Effector memory CD4-positive, alpha-beta T cell (primary cell): ENCODE measurements around the gene CLDN10.
A peak's percentile ranks its signal among the peaks of the same experiment; 100 is the strongest.

ENCODE experiments used
- DNase-seq, 3 donors: peaks; one replicate each; pipeline ENCODE4 v3.0.0-alpha.2; 2020
- H3K27ac ChIP-seq: 2 replicates; pipeline ENCODE4 v1.7.0; 2013; ENCODE audit warnings: mild to moderate bottlenecking, low read length, moderate library complexity; ENCODE audit not compliant: insufficient read depth, poor library complexity, severe bottlenecking
- H3K27me3 ChIP-seq: replicated peaks from 2 replicates; pipeline ENCODE4 v1.7.0; 2013; ENCODE audit warnings: mild to moderate bottlenecking, low read length; ENCODE audit not compliant: insufficient read depth, control insufficient read depth, poor library complexity, severe bottlenecking
- H3K36me3 ChIP-seq: 2 replicates; pipeline ENCODE4 v1.7.0; 2013; ENCODE audit warnings: mild to moderate bottlenecking, low read length, moderate library complexity; ENCODE audit not compliant: control insufficient read depth, insufficient read depth
- H3K4me1 ChIP-seq: 2 replicates; pipeline ENCODE4 v1.7.0; 2013; ENCODE audit warnings: low read length, mild to moderate bottlenecking; ENCODE audit not compliant: control insufficient read depth, insufficient read depth, poor library complexity, severe bottlenecking
- H3K4me3 ChIP-seq: 2 replicates; pipeline ENCODE4 v1.7.0; 2013; ENCODE audit warnings: low read length, low read depth, mild to moderate bottlenecking; ENCODE audit not compliant: insufficient read depth, poor library complexity, severe bottlenecking
- H3K9me3 ChIP-seq: 2 replicates; pipeline ENCODE4 v1.7.0; 2013; ENCODE audit warnings: mild to moderate bottlenecking, low read length, moderate library complexity; ENCODE audit not compliant: control insufficient read depth

Gene CLDN10

DNA sequence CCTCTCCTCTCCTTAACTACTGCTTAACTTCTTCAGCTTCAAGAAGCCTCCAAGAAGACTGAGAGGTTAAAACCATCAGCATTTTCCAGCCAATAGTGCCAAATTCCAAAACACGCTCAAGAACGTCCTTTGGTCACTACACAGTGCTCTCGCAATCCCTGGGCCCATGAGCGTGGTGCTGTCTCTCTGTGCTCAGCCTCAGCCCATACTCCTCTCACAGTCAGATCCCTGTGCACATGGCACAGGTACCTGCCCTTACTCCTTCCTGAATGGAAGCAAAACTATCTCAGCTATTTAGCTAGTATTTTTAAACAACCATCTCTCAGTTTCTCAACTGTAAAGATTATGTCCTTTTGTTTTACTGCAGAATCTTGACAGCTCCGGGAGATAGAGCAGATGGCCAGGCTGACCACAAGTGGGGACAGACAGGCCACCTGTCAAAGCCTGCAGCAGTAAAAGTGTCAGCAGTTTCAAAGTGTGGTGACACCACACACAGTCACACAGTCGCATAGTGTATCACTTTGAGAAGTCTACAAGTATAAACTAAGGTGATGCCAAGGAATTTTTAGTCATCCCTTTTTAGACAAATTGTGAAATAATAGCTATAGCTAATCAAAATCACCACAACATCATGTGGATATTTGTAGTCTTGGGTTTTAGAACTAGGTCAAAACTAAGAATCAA is 56.3 kb downstream of the CLDN10 start:
- Histone ChIP-seq H3K36me3 (no peaks in the 10 kb centered on the region), H3K27ac (no peak overlapping the region)

GRCh38 chr13:95614641-95615245 is 62.2 kb downstream of the CLDN10 start:
- Histone ChIP-seq H3K36me3 (no peaks in the 10 kb centered on the region), H3K9me3 (no peaks in the 10 kb centered on the region), H3K27ac (no peak overlapping the region), H3K27me3 (no peaks in the 10 kb centered on the region), H3K4me3 (no peak overlapping the region), H3K4me1 (no peaks in the 10 kb centered on the region)
- no peak for DNase-seq

More for the DNA sequence above, 56.3 kb downstream of the CLDN10 start:
- Histone ChIP-seq H3K4me3 (no peak overlapping the region), H3K9me3 (no peaks in the 10 kb centered on the region), H3K4me1 (no peaks in the 10 kb centered on the region), H3K27me3 (no peaks in the 10 kb centered on the region)
- DNase-seq, result no peak

DNA sequence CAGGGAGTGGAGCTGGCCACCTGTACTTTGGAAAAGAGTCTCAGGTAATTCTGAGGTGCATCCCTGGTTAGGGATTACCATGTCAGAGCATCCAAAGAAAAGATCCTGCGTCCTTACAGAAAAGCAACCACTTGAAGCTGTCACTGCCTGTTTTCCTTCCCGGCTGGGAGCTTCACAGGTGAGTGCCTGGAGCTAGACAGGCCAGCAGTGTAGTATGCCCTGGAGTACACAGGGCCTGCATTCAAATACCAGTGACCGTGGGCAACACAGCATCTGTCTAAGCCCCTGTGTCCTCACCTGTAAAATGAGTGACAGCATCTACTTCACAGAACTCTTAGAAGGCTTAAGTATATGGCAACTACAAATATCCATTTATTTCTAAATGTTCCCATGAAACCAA is 63.0 kb downstream of the CLDN10 start:
- Histone ChIP-seq H3K4me3 (no peak overlapping the region), H3K36me3 (no peaks in the 10 kb centered on the region)

DNA sequence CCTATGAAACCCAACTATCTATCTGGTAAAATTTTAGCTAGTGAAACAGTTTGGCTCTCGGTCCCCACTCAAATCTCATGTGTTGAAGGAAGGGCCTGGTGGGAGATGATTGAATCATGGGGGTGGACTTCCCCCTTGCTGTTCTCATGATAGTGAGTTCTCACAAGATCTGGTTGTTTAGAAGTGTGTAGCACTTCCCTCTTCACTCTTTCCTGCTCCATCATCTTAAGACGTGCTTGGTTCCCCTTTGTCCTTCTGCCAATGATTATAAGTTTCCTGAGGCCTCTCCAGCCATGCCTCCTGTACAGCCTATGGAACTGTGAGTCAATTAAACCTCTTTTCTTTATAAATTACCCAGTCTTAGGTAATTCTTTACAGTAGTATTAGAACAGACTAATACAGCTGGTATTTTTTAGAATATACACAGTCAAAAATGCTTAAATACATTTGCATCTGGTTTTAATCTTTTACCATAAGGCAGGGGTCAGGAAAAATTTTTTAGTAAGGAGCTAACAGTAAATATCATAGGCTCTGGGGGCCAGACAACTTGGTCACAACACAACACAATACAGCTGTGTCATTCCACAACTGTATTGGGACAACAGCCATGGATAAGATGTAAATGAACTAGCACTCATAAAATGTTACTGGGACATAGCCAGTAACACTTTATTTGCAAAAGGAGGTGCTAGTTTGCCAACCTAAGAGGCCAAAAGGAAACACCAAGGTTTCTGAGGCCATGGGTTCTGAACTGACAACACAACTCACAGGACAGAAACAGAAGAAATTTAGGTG is 67.7 kb downstream of the CLDN10 start:
- H3K36me3 ChIP-seq, result no peaks in the 10 kb centered on the region

More for the DNA sequence above, 63.0 kb downstream of the CLDN10 start:
- Histone ChIP-seq H3K4me1 (no peaks in the 10 kb centered on the region), H3K27me3 (no peaks in the 10 kb centered on the region), H3K27ac (no peak overlapping the region), H3K9me3 (no peaks in the 10 kb centered on the region)
- DNase-seq, result no peak

GRCh38 chr13:95620825-95621498 is 68.4 kb downstream of the CLDN10 start:
- Histone ChIP-seq H3K27me3 (no peaks in the 10 kb centered on the region), H3K27ac (no peak overlapping the region), H3K4me1 (no peaks in the 10 kb centered on the region), H3K9me3 (no peaks in the 10 kb centered on the region), H3K4me3 (no peak overlapping the region), H3K36me3 (no peaks in the 10 kb centered on the region)
- no peak for DNase-seq

More for the DNA sequence above, 67.7 kb downstream of the CLDN10 start:
- H3K4me1 ChIP-seq, result no peaks in the 10 kb centered on the region
- no peak overlapping the region for H3K4me3 ChIP-seq
- H3K27ac ChIP-seq, result no peak overlapping the region
- no peaks in the 10 kb centered on the region for H3K9me3 ChIP-seq
- DNase-seq, result no peak
- no peaks in the 10 kb centered on the region for H3K27me3 ChIP-seq

GRCh38 chr13:95623141-95623540 is 70.6 kb downstream of the CLDN10 start:
- no peak overlapping the region for H3K4me3 ChIP-seq
- no peak overlapping the region for H3K27ac ChIP-seq
- no peaks in the 10 kb centered on the region for H3K4me1 ChIP-seq
- no peaks in the 10 kb centered on the region for H3K36me3 ChIP-seq
- no peak for DNase-seq
- no peaks in the 10 kb centered on the region for H3K9me3 ChIP-seq
- no peaks in the 10 kb centered on the region for H3K27me3 ChIP-seq

GRCh38 chr13:95624020-95624419 is 71.5 kb downstream of the CLDN10 start:
- no peaks in the 10 kb centered on the region for H3K4me1 ChIP-seq
- H3K4me3 ChIP-seq, result no peak overlapping the region
- no peak overlapping the region for H3K27ac ChIP-seq
- peak in 1 of 3 donors; percentile 3 for DNase-seq
- H3K27me3 ChIP-seq, result no peaks in the 10 kb centered on the region
- no peaks in the 10 kb centered on the region for H3K36me3 ChIP-seq
- no peaks in the 10 kb centered on the region for H3K9me3 ChIP-seq

GRCh38 chr13:95626768-95627167 is 74.2 kb downstream of the CLDN10 start:
- Histone ChIP-seq H3K27me3 (no peaks in the 10 kb centered on the region), H3K27ac (no peak overlapping the region), H3K36me3 (no peaks in the 10 kb centered on the region), H3K9me3 (no peaks in the 10 kb centered on the region), H3K4me3 (no peak overlapping the region), H3K4me1 (no peaks in the 10 kb centered on the region)
- DNase-seq, result no peak

DNA sequence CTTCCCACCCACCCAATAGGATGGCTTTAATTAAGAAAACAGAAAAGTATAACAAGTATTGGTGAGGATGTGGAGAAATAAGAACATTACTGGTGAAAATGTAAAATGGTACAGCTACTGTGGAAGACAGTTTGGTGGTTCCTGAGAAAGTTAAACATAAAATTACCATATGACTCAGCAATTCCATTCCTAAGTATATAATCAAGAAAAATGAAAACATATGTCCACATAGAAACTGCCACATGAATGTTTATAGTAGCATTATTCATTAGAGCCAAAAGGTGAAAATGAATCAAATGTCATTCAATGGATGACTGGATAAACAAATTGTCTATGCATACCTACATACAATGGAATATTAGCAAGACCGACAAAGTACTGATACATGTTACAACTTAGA is 75.1 kb downstream of the CLDN10 start:
- no peaks in the 10 kb centered on the region for H3K27me3 ChIP-seq
- H3K4me3 ChIP-seq, result no peak overlapping the region
- no peak overlapping the region for H3K27ac ChIP-seq
- H3K9me3 ChIP-seq, result no peaks in the 10 kb centered on the region
- DNase-seq, result no peak
- H3K4me1 ChIP-seq, result no peaks in the 10 kb centered on the region
- H3K36me3 ChIP-seq, result no peaks in the 10 kb centered on the region
